Astrocyte (in vitro differentiated cells and primary cell): ENCODE measurements around the gene PTPRT. TPM values are rescaled to one million over a fixed set of nuclear protein-coding genes. Genes with fewer than 3 reads are reported as not detected.

Experiments used
- DNase-seq: peaks from one replicate; pipeline ENCODE4 v3.0.0-alpha.2; 2010; ENCODE audit warnings: low read depth
- FAIRE-seq: peaks from 2 replicates; lab custom pipeline; 2011; peaks lifted over from hg19 to GRCh38; lab: Jason Lieb, UNC
- H2AFZ ChIP-seq: 2 replicates; pipeline ENCODE4 v1.6.0; 2012; ENCODE audit warnings: low read depth, low read length, inconsistent platforms
- H3K27ac ChIP-seq: 2 replicates; pipeline ENCODE4 v1.5.1; 2011; ENCODE audit warnings: low read depth, low read length, inconsistent platforms
- H3K27me3 ChIP-seq: 2 replicates; pipeline ENCODE4 v1.6.0; 2011; ENCODE audit warnings: low read length, inconsistent platforms; ENCODE audit not compliant: insufficient read depth
- H3K36me3 ChIP-seq: 2 replicates; pipeline ENCODE4 v1.5.1; 2011; ENCODE audit warnings: low read length, inconsistent platforms; ENCODE audit not compliant: insufficient read depth
- H3K4me1 ChIP-seq: 2 replicates; pipeline ENCODE4 v1.5.1; 2011; ENCODE audit warnings: low read length, inconsistent platforms; ENCODE audit not compliant: insufficient read depth
- H3K4me2 ChIP-seq: 2 replicates; pipeline ENCODE4 v1.6.0; 2012; ENCODE audit warnings: low read length, inconsistent platforms
- H3K4me3 ChIP-seq: 2 replicates; pipeline ENCODE4 v1.5.1; 2011; ENCODE audit warnings: low read depth, mild to moderate bottlenecking, low read length, inconsistent platforms; ENCODE audit not compliant: insufficient read depth
- H3K79me2 ChIP-seq: 2 replicates; pipeline ENCODE4 v1.6.0; 2012; ENCODE audit warnings: mild to moderate bottlenecking, low read length, inconsistent platforms; ENCODE audit not compliant: insufficient read depth
- H3K9ac ChIP-seq: 2 replicates; pipeline ENCODE4 v1.6.0; 2012; ENCODE audit warnings: mild to moderate bottlenecking, low read length, inconsistent platforms
- H3K9me3 ChIP-seq: 2 replicates; pipeline ENCODE4 v1.5.1; 2012; ENCODE audit warnings: low read depth, mild to moderate bottlenecking, low read length, inconsistent platforms; ENCODE audit not compliant: insufficient read depth
- H4K20me1 ChIP-seq: 2 replicates; pipeline ENCODE4 v1.6.0; 2012; ENCODE audit warnings: low read length, inconsistent platforms; ENCODE audit not compliant: insufficient read depth
- H3K27ac Mint-ChIP-seq: one replicate; pipeline ENCODE4 v1.8.0; 2021; ENCODE audit warnings: mild to moderate bottlenecking, mixed read lengths; ENCODE audit not compliant: unreplicated experiment
- H3K27me3 Mint-ChIP-seq: one replicate; pipeline ENCODE4 v1.8.0; 2021; ENCODE audit warnings: low read depth, mixed read lengths; ENCODE audit not compliant: unreplicated experiment
- H3K36me3 Mint-ChIP-seq: one replicate; pipeline ENCODE4 v1.8.0; 2021; ENCODE audit warnings: low read depth, mixed read lengths; ENCODE audit not compliant: unreplicated experiment
- H3K4me1 Mint-ChIP-seq: one replicate; pipeline ENCODE4 v1.8.0; 2021; ENCODE audit warnings: low read depth, mixed read lengths; ENCODE audit not compliant: unreplicated experiment
- H3K4me3 Mint-ChIP-seq: one replicate; pipeline ENCODE4 v1.8.0; 2021; ENCODE audit warnings: mild to moderate bottlenecking, moderate library complexity, mixed read lengths; ENCODE audit not compliant: unreplicated experiment
- H3K9me3 Mint-ChIP-seq: one replicate; pipeline ENCODE4 v1.8.0; 2021; ENCODE audit warnings: mild to moderate bottlenecking, mixed read lengths; ENCODE audit not compliant: unreplicated experiment
- CTCF ChIP-seq: IDR thresholded peaks from 2 replicates; pipeline ENCODE4 v1.5.1; 2011; ENCODE audit warnings: low read depth, mild to moderate bottlenecking, inconsistent platforms, low read length, moderate library complexity; ENCODE audit not compliant: insufficient read depth
- EZH2 ChIP-seq: IDR thresholded peaks from 2 replicates; pipeline ENCODE4 v1.6.1; 2012; ENCODE audit warnings: mild to moderate bottlenecking, low read length, inconsistent platforms; ENCODE audit not compliant: insufficient read depth
- total RNA-seq: library from RNA; stranded (reverse); gene quantifications from 2 replicates; pipeline ENCODE4 v1.2.1, GENCODE V29; 2021

Gene PTPRT
- total RNA-seq, 1 donor from 2014 or later, result 0.25 TPM

GRCh38 chr20:42895020-42895419 lies 294.7 kb downstream of the PTPRT start:
- Histone ChIP-seq H3K4me2 (no peak overlapping the region), H3K4me1 (no peaks in the 10 kb centered on the region), H3K36me3 (no peaks in the 10 kb centered on the region), H3K9me3 (peaks cover 10% of the 10 kb centered on the region), H3K79me2 (no peaks in the 10 kb centered on the region), H3K27ac (no peak overlapping the region), H3K4me3 (no peak overlapping the region), H4K20me1 (no peaks in the 10 kb centered on the region), H3K9ac (no peak overlapping the region), H2AFZ (no peak overlapping the region), H3K27me3 (no peaks in the 10 kb centered on the region)
- Mint-ChIP-seq H3K27me3 (no peaks in the 10 kb centered on the region), H3K9me3 (peaks cover 2% of the 10 kb centered on the region), H3K4me1 (no peaks in the 10 kb centered on the region), H3K4me3 (no peak overlapping the region), H3K27ac (no peak overlapping the region), H3K36me3 (no peaks in the 10 kb centered on the region)
- TF ChIP-seq EZH2 (no peak), CTCF (no peak)
- no peak for FAIRE-seq
- DNase-seq, result no peak

GRCh38 chr20:42894483-42894882 lies 295.2 kb downstream of the PTPRT start:
- no peaks in the 10 kb centered on the region for H4K20me1 ChIP-seq
- H3K27ac ChIP-seq, result no peak overlapping the region
- H3K9me3 ChIP-seq, result peaks cover 10% of the 10 kb centered on the region
- no peak overlapping the region for H3K4me3 Mint-ChIP-seq
- H3K4me1 ChIP-seq, result no peaks in the 10 kb centered on the region
- no peaks in the 10 kb centered on the region for H3K36me3 ChIP-seq
- no peaks in the 10 kb centered on the region for H3K36me3 Mint-ChIP-seq
- no peak overlapping the region for H3K9ac ChIP-seq
- no peaks in the 10 kb centered on the region for H3K4me1 Mint-ChIP-seq
- TF ChIP-seq EZH2 (no peak), CTCF (no peak)
- H3K27me3 ChIP-seq, result no peaks in the 10 kb centered on the region
- no peak overlapping the region for H3K27ac Mint-ChIP-seq
- peaks cover 4% of the 10 kb centered on the region for H3K9me3 Mint-ChIP-seq
- no peaks in the 10 kb centered on the region for H3K27me3 Mint-ChIP-seq
- FAIRE-seq (no peak), DNase-seq (no peak)
- no peak overlapping the region for H3K4me3 ChIP-seq
- no peak overlapping the region for H3K4me2 ChIP-seq
- no peak overlapping the region for H2AFZ ChIP-seq
- H3K79me2 ChIP-seq, result no peaks in the 10 kb centered on the region

GRCh38 chr20:42889517-42889916 lies 300.2 kb downstream of the PTPRT start:
- Histone ChIP-seq H3K4me3 (no peak overlapping the region), H3K9me3 (peaks cover 14% of the 10 kb centered on the region), H3K79me2 (no peaks in the 10 kb centered on the region), H3K27ac (no peak overlapping the region), H3K9ac (no peak overlapping the region), H3K36me3 (no peaks in the 10 kb centered on the region), H4K20me1 (no peaks in the 10 kb centered on the region), H3K27me3 (no peaks in the 10 kb centered on the region), H3K4me1 (no peaks in the 10 kb centered on the region), H2AFZ (no peak overlapping the region), H3K4me2 (no peak overlapping the region)
- Mint-ChIP-seq H3K27me3 (no peaks in the 10 kb centered on the region), H3K4me1 (no peaks in the 10 kb centered on the region), H3K27ac (no peak overlapping the region), H3K9me3 (peaks cover 8% of the 10 kb centered on the region), H3K4me3 (no peak overlapping the region), H3K36me3 (no peaks in the 10 kb centered on the region)
- no peak for DNase-seq
- no peak for FAIRE-seq
- TF ChIP-seq EZH2, result no peak
- TF ChIP-seq CTCF, result no peak
